HepG2 (cell line): ENCODE data around the gene PGS1. TPM values are rescaled to one million over a fixed set of nuclear protein-coding genes. Genes with fewer than 3 reads are reported as not detected.

Source experiments
- CBX5 ChIP-seq: sonication (generic); formaldehyde crosslinking; IDR thresholded peaks from 2 replicates; pipeline ENCODE4 v1.4.0; 2020; ENCODE audit warnings: missing genetic modification reagents, borderline replicate concordance
- PATZ1 ChIP-seq: sonication (generic); formaldehyde crosslinking; IDR thresholded peaks from 2 replicates; pipeline ENCODE4 v1.4.0; 2020; ENCODE audit warnings: missing genetic modification reagents
- RARA ChIP-seq: IDR thresholded peaks from 2 replicates; pipeline ENCODE4 v1.6.1; 2016; ENCODE audit warnings: missing genetic modification reagents, missing compliant biosample characterization
- RNF219 ChIP-seq: sonication (generic); formaldehyde crosslinking; IDR thresholded peaks from 2 replicates; pipeline ENCODE4 v1.5.0; 2020; ENCODE audit warnings: mild to moderate bottlenecking, missing genetic modification reagents
- SNAPC2 ChIP-seq: sonication (generic); formaldehyde crosslinking; IDR thresholded peaks from 2 replicates; pipeline ENCODE4 v1.8.1; 2022; ENCODE audit warnings: mild to moderate bottlenecking, missing genetic modification reagents
- ZBTB26 ChIP-seq: IDR thresholded peaks from 2 replicates; pipeline ENCODE4 v1.6.1; 2016; ENCODE audit warnings: missing compliant biosample characterization, missing genetic modification reagents, borderline replicate concordance
- ZNF609 ChIP-seq: sonication (generic); formaldehyde crosslinking; IDR thresholded peaks from 2 replicates; pipeline ENCODE4 v1.4.0; 2020; ENCODE audit warnings: mild to moderate bottlenecking, missing genetic modification reagents, borderline replicate concordance
- ZNF687 ChIP-seq: sonication (generic); formaldehyde crosslinking; IDR thresholded peaks from 2 replicates; pipeline ENCODE4 v1.5.1; 2020; ENCODE audit warnings: mild to moderate bottlenecking, missing genetic modification reagents, moderate library complexity
- ZNF790 ChIP-seq: sonication (generic); formaldehyde crosslinking; IDR thresholded peaks from 2 replicates; pipeline ENCODE4 v1.8.0; 2022; ENCODE audit warnings: missing genetic modification reagents, mild to moderate bottlenecking, borderline replicate concordance
- polyA plus RNA-seq, 8 experiments: library from polyadenylated mRNA; depleted of rRNA in 3 of 8; stranded (reverse) in 7 of 8; unstranded in 1 of 8; fragments of >200 nt; fragmentation: Illumina TruSeq in 4 of 8; extraction: Trizol in 4 of 8; gene quantifications; 2 replicates each; pipeline versions ENCODE4 v1.2.1 to v1.2.3, GENCODE V29; 2011 to 2016; ENCODE audit warnings: low read depth in 4 of 8, missing spikeins in 1 of 8, mixed read lengths in 1 of 8; ENCODE audit not compliant: insufficient read depth in 1 of 8
- total RNA-seq, 5 experiments: library from RNA; depleted of rRNA; stranded (reverse); fragments of >200 nt; fragmentation: Illumina TruSeq; extraction: Trizol; gene quantifications; 2 replicates each; pipeline ENCODE4 v1.2.3, GENCODE V29; 2016; ENCODE audit warnings: low read depth in 1 of 5

Gene PGS1
- total and polyA plus RNA-seq, 2 of the 13 experiments (the other 11 are each of a cell fraction or from before 2014, with no cell fraction given), result 25.9 to 31.5 TPM

GRCh38 chr17:78375401-78376151 lies 2.9 kb upstream of the PGS1 start (continued):
- TF ChIP-seq PATZ1 (CRISPR knock-in tag), result peak; percentile 38; the same call in 1 of the 2 replicates
- TF ChIP-seq ZBTB26 (CRISPR knock-in tag), result peak; percentile 49; the same call in 1 of the 2 replicates
- no peak for TF ChIP-seq RNF219 (CRISPR knock-in tag)
- TF ChIP-seq ZNF687 (CRISPR knock-in tag), result 0 out of 2 replicates have a peak, but pooled peaks have one; percentile 3
- TF ChIP-seq ZNF790 (CRISPR knock-in tag), result 0 out of 2 replicates have a peak, but pooled peaks have one; percentile 48
- TF ChIP-seq SNAPC2, result peak; percentile 22; the same call in 1 of the 2 replicates
- TF ChIP-seq ZNF609, result peak; percentile 58
- peak; percentile 76; the same call in 1 of the 2 replicates for TF ChIP-seq CBX5 (CRISPR knock-in tag)
- TF ChIP-seq RARA (CRISPR knock-in tag), result peak; percentile 55; the same call in 1 of the 2 replicates
